A673 (cell line): ENCODE results near the gene GOLGB1. TPM values are rescaled to one million over a fixed set of nuclear protein-coding genes. Genes with fewer than 3 reads are reported as not detected.

Source experiments
- BruUV-seq: library from RNA; stranded (reverse); fragments of 400-500 nt; replicated peaks from 2 replicates; lab custom pipeline; 2021; lab: Mats Ljungman, UMichigan
- CTCF ChIA-PET: fragments of 300-600 bp; sonication (Branson Sonifier 250); formaldehyde crosslinking; loops from one replicate; lab custom pipeline; 2022; ENCODE audit warnings: antibody characterized with exemption; lab: Charles Lee
- POLR2A ChIA-PET: fragments of 300-600 bp; sonication (Branson Sonifier 250); formaldehyde crosslinking; loops from one replicate; lab custom pipeline; 2022; ENCODE audit warnings: antibody characterized with exemption; ENCODE audit not compliant: low non-redundant PET; lab: Charles Lee
- DNase-seq: peaks from one replicate; pipeline ENCODE4 v3.0.0-alpha.2; 2015; ENCODE audit warnings: low spot score
- H3K27ac ChIP-seq: fragments of 200-600 bp; sonication (generic); 2 replicates; pipeline ENCODE4 v1.5.1; 2016; ENCODE audit warnings: mixed run types, low read depth, mild to moderate bottlenecking, mixed read lengths, antibody characterized with exemption, low read length; ENCODE audit not compliant: poor library complexity, severe bottlenecking
- H3K27me3 ChIP-seq: fragments of 200-600 bp; sonication (generic); replicated peaks from 2 replicates; pipeline ENCODE4 v1.6.1; 2017; ENCODE audit warnings: mixed run types, low read depth, mild to moderate bottlenecking, mixed read lengths, antibody characterized with exemption, low read length; ENCODE audit not compliant: insufficient read depth, poor library complexity
- H3K36me3 ChIP-seq: fragments of 200-600 bp; sonication (generic); 2 replicates; pipeline ENCODE4 v1.6.1; 2016; ENCODE audit warnings: mixed run types, mild to moderate bottlenecking, mixed read lengths, antibody characterized with exemption, low read length; ENCODE audit not compliant: insufficient read depth, poor library complexity, severe bottlenecking
- H3K4me1 ChIP-seq: fragments of 200-600 bp; sonication (generic); 2 replicates; pipeline ENCODE4 v1.6.1; 2017; ENCODE audit warnings: mixed run types, mild to moderate bottlenecking, mixed read lengths, antibody characterized with exemption, low read length; ENCODE audit not compliant: insufficient read depth, poor library complexity, severe bottlenecking
- H3K4me3 ChIP-seq: fragments of 200-600 bp; sonication (generic); 2 replicates; pipeline ENCODE4 v1.5.1; 2016; ENCODE audit warnings: low read depth, mixed run types, mild to moderate bottlenecking, mixed read lengths, low read length; ENCODE audit not compliant: poor library complexity, severe bottlenecking
- H3K9me3 ChIP-seq: fragments of 200-600 bp; sonication (generic); 2 replicates; pipeline ENCODE4 v1.6.1; 2016; ENCODE audit warnings: mixed run types, low read depth, mild to moderate bottlenecking, mixed read lengths, antibody characterized with exemption, low read length; ENCODE audit not compliant: poor library complexity, severe bottlenecking
- EZH2 ChIP-seq: fragments of 200-600 bp; sonication (generic); IDR thresholded peaks from 2 replicates; pipeline ENCODE4 v1.6.1; 2017; ENCODE audit warnings: borderline replicate concordance, low read depth, mild to moderate bottlenecking, mixed read lengths, antibody characterized with exemption, low read length; ENCODE audit not compliant: poor library complexity, severe bottlenecking
- intact Hi-C: fragments of 100-400 bp; cut with micrococcal nuclease; formaldehyde crosslinking; loops from one replicate; pipeline ENCODE4 v1.10.0; 2022; ENCODE audit not compliant: unreplicated experiment
- total RNA-seq: library from RNA; stranded (reverse); gene quantifications from 2 replicates; pipeline ENCODE4 v1.2.3, GENCODE V29; 2021
- TF ChIP-seq, protein P1 (sequence below): fragments of 300-800, 200-600 bp; sonication (generic); conservative IDR thresholded peaks from 2 replicates; pipeline ENCODE4 v1.5.1; 2017; ENCODE audit warnings: low read depth, mild to moderate bottlenecking, antibody characterized with exemption, low read length, moderate library complexity, mixed read lengths

Gene GOLGB1
- total RNA-seq, 1 experiment from 2014 or later, result 19.9 TPM

DNA sequence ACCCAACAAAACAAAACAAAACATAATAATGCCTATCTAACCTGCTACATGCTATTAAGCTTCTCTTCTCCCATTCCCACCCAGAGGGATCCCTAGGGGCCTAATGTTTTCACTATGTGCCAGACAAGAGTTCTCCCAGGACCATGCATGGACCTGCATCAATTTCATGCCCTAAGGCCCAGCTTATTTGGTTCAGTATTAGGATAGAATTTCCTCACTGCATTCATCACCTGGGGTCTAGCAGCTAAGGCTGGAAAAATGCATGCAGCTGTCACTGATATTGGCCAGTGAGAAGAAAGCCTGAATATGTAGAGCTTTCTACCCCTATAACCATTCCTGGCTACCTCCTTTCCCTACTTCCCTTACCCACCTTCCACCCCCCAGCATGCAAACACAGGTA, 86.8 kb downstream of the GOLGB1 start:
- ChIA-PET POLR2A (interaction anchor here (0.6 kb wide), 1 partner anchor 8 kb away, joined by 5 read pairs; no protein-coding TSS in a partner anchor), CTCF (no interaction called here)
- peaks cover 13% of the 10 kb centered on the region for H3K36me3 ChIP-seq
- no peaks in the 10 kb centered on the region for H3K9me3 ChIP-seq
- no peak overlapping the region for H3K27ac ChIP-seq
- intact Hi-C loops, result no loop called here
- BruUV-seq, result no TSS peak
- peaks cover 25% of the 10 kb centered on the region for H3K4me1 ChIP-seq
- DNase-seq, result no peak
- H3K27me3 ChIP-seq, result no peaks in the 10 kb centered on the region
- no peak for TF ChIP-seq EZH2
- TF ChIP-seq, protein P1, sequence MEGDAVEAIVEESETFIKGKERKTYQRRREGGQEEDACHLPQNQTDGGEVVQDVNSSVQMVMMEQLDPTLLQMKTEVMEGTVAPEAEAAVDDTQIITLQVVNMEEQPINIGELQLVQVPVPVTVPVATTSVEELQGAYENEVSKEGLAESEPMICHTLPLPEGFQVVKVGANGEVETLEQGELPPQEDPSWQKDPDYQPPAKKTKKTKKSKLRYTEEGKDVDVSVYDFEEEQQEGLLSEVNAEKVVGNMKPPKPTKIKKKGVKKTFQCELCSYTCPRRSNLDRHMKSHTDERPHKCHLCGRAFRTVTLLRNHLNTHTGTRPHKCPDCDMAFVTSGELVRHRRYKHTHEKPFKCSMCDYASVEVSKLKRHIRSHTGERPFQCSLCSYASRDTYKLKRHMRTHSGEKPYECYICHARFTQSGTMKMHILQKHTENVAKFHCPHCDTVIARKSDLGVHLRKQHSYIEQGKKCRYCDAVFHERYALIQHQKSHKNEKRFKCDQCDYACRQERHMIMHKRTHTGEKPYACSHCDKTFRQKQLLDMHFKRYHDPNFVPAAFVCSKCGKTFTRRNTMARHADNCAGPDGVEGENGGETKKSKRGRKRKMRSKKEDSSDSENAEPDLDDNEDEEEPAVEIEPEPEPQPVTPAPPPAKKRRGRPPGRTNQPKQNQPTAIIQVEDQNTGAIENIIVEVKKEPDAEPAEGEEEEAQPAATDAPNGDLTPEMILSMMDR, result no peak
- no peak overlapping the region for H3K4me3 ChIP-seq

DNA sequence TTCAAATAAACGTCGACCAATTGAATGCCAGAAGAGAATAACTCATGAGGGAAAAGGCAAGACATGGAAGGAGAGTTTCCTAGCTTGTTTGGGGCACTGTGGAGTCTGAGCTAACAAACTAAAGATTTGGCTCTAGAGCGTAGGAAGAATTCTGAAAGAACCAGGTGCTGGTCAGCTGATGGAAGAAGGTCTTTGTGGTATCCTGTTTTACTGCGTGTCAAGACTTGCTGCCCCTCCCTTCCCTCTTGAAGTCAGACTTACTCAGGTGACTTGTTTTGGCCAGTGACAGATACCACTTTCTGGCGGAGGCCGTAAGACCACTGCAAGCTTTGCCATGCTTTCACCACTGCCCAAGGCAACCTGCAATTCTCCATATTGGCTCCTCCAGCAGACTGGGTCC, 88.2 kb downstream of the GOLGB1 start:
- no peak for TF ChIP-seq EZH2
- TF ChIP-seq, protein P1, result no peak
- intact Hi-C loops, result no loop called here
- no peak for DNase-seq
- CTCF ChIA-PET, result no interaction called here
- H3K4me3 ChIP-seq, result peak overlapping the region; percentile 49
- no peaks in the 10 kb centered on the region for H3K27me3 ChIP-seq
- H3K36me3 ChIP-seq, result peaks cover 9% of the 10 kb centered on the region
- H3K27ac ChIP-seq, result peak overlapping the region; percentile 89
- BruUV-seq, result no TSS peak
- POLR2A ChIA-PET, result interaction anchor here (0.9 kb wide), 1 partner anchor 16 kb away, joined by 3 read pairs; no protein-coding TSS in a partner anchor
- no peaks in the 10 kb centered on the region for H3K9me3 ChIP-seq
- H3K4me1 ChIP-seq, result peaks cover 25% of the 10 kb centered on the region

DNA sequence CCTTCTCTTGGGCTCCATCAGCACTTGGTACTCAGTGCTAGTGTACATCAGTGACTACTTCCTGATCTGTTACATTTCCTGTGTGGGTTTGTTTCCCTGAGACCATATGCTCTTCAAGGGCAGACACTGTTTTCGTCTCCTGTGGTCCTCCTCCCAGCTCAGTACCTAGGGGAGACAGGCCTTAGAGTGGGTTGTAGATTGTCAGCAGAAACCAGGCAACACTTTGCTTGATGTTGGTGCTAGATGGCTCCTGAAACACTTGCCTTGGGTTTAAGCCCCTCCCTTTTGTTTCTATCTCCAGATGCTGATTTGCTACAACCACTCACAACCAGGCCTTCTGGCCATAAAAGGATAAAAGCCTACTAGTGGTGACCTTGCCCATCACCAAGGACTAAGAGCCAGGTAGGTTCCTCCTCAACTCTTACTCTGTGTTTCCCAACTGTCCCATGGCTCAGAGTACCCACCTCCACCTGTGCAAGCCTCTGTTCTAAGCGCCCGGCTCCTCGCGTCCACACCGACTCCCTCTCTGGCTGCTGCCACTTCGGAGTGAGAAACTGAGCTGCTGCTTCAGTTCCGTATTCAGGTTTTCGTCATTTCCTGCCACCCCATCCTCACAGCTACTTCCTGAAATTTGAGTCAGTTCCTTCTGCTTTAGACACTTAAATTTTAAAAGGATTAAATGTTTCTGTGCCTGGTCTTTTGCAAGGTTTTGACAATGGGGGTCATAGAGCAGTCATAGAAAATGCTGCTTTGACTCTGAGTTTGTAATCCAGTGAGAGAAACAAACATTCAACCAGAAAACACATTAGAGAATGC, 89.0 kb downstream of the GOLGB1 start, which contains the start of gene HCLS1:
Gene HCLS1 (minus strand): TSS at position 548 of the 816 bp plus-strand sequence. CDS start 2,556 bp downstream, outside the sequence.
- no peak for TF ChIP-seq EZH2
- TF ChIP-seq, protein P1, result no peak
- no peaks in the 10 kb centered on the region for H3K9me3 ChIP-seq
- POLR2A ChIA-PET, result interaction anchor here (0.9 kb wide), 1 partner anchor 17 kb away, joined by 3 read pairs; no protein-coding TSS in a partner anchor
- CTCF ChIA-PET, result no interaction called here
- BruUV-seq, result TSS peak; percentile 81
- H3K4me1 ChIP-seq, result peaks cover 25% of the 10 kb centered on the region
- no peaks in the 10 kb centered on the region for H3K27me3 ChIP-seq
- H3K27ac ChIP-seq, result peak within 1 kb of the TSS; percentile 89
- H3K4me3 ChIP-seq, result peak within 1 kb of the TSS; percentile 49
- DNase-seq, result peak; percentile 86
- H3K36me3 ChIP-seq, result peaks cover 9% of the 10 kb centered on the region
- intact Hi-C loops, result no loop called here
